ENCODE results near the gene KNTC1.
"Not testable (repeated sequence)": the region's sequence is repeated elsewhere in the genome, so short reads cannot be mapped to it uniquely, and the experiment has no call there.

GRCh38 chr12:122487807-122488206 lies 39.2 kb upstream of the KNTC1 start:
- not testable (repeated sequence) for TF ChIP-seq CTCF, POLR2A (IDR thresholded peaks at IDR 0.05)
